GM20000 (cell line): ENCODE results near the gene CEPT1.

Experiments used
- DNase-seq: peaks from one replicate; pipeline ENCODE4 v3.0.0; 2012; ENCODE audit warnings: low spot score
- TF ChIP-seq, protein P1 (sequence below): IDR thresholded peaks from 2 replicates; pipeline ENCODE4 v1.5.1; 2012; ENCODE audit warnings: mild to moderate bottlenecking, control low read depth; ENCODE audit errors: extremely low read depth, missing control alignments

Gene CEPT1

DNA sequence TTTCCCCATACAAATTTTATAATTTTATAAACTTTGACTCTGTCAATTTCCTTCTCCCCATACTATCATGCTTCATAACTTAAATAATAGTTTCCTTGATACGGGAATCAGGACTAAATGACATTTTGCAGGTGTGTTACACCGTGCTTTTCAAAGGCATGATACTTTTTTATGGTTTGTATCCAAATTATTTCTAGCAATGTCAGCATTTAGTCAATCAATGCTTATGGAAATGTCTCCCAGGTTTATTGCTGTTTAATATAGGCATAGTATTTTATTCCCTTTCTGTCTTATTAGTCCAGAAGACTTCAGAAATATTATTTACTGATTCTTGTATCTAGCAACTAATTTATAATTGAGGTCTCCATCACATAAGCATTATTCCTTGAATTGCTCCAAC lies 23.5 kb upstream of the CEPT1 start:
- DNase-seq = no peak
- TF ChIP-seq, protein P1, sequence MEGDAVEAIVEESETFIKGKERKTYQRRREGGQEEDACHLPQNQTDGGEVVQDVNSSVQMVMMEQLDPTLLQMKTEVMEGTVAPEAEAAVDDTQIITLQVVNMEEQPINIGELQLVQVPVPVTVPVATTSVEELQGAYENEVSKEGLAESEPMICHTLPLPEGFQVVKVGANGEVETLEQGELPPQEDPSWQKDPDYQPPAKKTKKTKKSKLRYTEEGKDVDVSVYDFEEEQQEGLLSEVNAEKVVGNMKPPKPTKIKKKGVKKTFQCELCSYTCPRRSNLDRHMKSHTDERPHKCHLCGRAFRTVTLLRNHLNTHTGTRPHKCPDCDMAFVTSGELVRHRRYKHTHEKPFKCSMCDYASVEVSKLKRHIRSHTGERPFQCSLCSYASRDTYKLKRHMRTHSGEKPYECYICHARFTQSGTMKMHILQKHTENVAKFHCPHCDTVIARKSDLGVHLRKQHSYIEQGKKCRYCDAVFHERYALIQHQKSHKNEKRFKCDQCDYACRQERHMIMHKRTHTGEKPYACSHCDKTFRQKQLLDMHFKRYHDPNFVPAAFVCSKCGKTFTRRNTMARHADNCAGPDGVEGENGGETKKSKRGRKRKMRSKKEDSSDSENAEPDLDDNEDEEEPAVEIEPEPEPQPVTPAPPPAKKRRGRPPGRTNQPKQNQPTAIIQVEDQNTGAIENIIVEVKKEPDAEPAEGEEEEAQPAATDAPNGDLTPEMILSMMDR = no peak

DNA sequence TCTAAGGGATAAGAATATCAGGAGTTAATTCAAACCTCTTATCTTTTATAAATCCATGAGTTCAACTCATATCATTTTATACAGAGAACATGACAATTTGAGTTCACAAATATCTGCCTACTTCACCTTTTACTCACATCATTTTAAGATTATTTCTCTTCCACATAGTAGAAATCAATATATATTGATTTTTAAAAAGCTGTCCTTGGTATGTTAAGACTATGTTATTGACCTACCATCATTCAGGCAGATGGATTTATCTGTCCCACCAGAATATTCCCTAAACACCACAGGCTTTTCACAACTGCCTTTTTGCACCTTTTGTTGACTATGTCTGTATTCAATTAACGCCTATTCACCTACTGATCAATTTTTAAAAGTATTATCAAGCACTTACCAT lies 13.7 kb upstream of the CEPT1 start:
- TF ChIP-seq, protein P1 = no peak
- no peak for DNase-seq

DNA sequence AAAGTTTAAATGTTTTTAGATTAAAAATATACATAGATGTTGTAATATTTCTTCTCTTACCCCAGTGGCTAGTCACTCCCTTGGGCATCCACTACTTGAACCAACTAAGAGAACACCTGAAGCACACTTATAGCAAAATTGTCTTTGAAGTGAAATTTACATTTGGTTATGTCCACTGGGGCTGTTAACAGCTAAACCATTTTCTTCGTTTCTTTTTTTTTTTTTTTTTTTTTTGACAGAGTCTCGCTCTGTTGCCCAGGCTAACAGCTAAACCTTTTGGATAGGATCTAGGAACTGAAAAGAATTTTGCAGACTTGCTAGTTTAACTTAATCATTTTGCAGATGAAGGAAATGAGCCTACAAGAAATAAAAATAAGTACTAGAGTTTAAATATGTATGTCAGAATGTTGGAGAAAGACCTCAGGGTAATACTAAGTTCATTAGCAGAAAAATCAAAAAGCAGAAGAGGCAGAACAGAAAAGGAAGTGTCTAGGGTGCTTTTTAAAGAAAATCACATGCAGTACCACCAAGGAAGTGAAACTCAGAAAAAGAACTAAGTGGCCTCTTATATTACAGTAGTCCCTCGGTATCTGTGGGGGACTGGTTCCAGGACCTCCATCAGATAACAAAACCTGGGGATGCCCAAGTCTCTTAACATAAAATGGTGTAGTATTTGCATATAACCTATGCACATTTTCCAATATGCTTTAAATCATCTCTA lies 11.9 kb upstream of the CEPT1 start:
- DNase-seq = peak; percentile 54
- TF ChIP-seq, protein P1 = no peak

DNA sequence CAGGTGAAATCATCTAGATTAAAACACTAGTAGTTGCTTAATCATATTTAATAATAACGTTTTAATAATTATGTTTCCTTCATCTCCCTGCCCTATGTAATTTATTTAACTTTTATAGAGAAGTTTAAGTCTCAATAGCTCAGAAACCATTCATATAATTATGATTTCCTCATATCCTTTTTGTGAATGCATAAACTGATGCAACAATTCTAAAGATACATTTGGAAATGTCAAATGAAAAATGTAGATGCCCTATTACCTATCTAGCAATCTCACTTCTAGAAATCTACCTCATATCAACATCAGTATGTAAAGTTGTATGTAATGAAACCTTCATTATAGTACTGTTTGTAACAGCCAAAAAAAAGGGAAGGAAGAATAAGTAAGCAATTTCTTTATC lies 10.6 kb upstream of the CEPT1 start:
- TF ChIP-seq, protein P1 = no peak
- DNase-seq = no peak

DNA sequence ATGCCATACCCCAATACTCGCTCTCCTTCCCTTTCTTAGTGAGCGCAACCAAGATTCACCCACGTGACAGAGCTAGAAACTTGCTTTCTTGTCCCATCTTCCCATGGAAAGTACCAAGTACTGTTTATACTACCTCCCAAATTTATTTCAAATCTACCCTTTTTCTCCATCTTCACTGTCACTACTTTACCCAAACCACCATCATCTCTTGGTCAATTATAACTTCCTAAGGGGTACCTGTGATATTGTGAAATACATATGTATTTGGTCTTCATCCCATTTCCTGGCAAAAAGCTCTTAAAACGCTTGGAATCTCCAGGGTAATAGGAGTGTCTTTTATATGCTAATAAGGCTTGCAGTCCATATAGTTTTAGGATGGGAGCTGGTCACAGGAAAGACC lies 8.3 kb upstream of the CEPT1 start:
- TF ChIP-seq, protein P1 = no peak
- no peak for DNase-seq

DNA sequence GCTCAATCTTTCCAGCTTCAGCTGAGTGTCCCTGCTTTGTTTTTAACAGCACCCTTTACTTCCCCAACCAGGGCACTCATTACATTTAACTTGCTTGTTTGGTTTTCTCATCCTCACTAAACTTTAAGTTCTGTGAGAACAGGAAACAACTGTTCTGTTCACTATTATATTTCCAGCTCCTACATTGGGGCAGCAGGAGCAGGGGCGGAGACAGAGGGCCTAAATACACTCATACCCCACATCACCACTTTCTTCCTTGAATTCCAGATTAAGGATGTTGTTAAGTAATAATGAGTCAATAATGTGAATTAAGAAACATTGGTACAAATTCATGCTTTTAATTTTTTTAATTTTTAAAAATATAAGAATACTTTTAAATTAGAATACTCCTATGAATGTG lies 6.2 kb upstream of the CEPT1 start:
- TF ChIP-seq, protein P1 = no peak
- DNase-seq = no peak

DNA sequence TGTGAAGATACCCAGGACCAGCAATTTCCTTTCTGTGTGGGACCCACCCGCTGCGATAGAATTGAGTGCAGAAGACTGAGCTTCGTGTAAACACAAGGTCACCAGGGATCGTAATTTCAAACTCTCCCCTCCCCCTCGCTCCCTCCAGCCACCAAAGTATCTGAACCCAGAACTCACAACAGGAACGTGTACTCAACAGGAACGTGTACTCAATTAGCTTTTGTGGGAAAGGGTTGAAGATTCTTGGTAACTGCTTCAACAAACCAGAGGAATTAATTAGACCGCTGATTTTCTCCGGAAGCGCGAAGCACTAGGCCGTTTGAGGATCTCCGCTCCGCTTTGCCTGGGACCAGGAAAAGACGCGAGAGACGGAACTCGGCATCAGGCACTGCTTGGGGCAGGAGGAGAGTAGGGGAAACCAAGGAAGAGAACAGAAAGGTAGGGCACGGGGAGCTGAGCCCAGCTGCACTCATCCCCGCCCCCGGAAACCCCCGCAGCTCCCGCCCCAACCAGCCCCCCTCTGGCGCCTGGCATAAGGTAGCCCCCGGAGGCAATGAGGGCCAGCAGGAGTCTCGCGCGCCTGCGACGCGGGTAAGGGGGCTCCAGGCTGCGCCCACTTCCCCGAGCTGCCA lies 583 bp upstream of the CEPT1 start:
- peak; percentile 67 for DNase-seq
- TF ChIP-seq, protein P1 = no peak
